ENCODE measurements around the gene HELT. TPM values are rescaled to one million over a fixed set of nuclear protein-coding genes. Genes with fewer than 3 reads are reported as not detected.

Gene HELT
- total and polyA plus RNA-seq, 10 of the 15 experiments (the other 5 are each of a cell fraction or from before 2014, with no cell fraction given): not detected

GRCh38 chr4:185023471-185023870 is 5.2 kb downstream of the HELT start:
- H3K27ac ChIP-seq (ENCODE audit: control insufficient read depth, insufficient read depth): no peak overlapping the region
- BruUV-seq (replicated peaks): no TSS peak
- in situ Hi-C loops (cut with MboI) (no loop called here), intact Hi-C loops (cut with micrococcal nuclease; ENCODE audit: unreplicated experiment) (no loop called here)
- H4K20me1 ChIP-seq (ENCODE audit: control insufficient read depth, insufficient read depth): no peaks in the 10 kb centered on the region
- H3K4me2 ChIP-seq (ENCODE audit: control insufficient read depth, insufficient read depth): no peak overlapping the region
- ATAC-seq (no peak), FAIRE-seq (no peak), DNase-seq (ENCODE audit: low read depth, low spot score) (no peak)
- CTCF ChIA-PET: interaction anchor here (0.8 to 3.0 kb wide), 5 partner anchors 10 to 1015 kb away, joined by 3 to 10 read pairs (median 4); no protein-coding TSS in a partner anchor
- H3K79me2 ChIP-seq (ENCODE audit: control insufficient read depth, insufficient read depth, low read length): no peaks in the 10 kb centered on the region
- H3K9me3 ChIP-seq (replicated peaks; ENCODE audit: control insufficient read depth, insufficient read depth, low read length): no peaks in the 10 kb centered on the region
- 35% methylated on average over 9 of the region's 9 CpGs for WGBS (ENCODE audit: insufficient coverage, insufficient replicate concordance, low lambda C conversion rate, missing lambda C conversion rate)
- POLR2A ChIA-PET: interaction anchor here (0.6 kb wide), 1 partner anchor 109 kb away, joined by 3 read pairs; no protein-coding TSS in a partner anchor
- TF ChIP-seq POLR2AphosphoS5 (IDR thresholded peaks at IDR 0.05; ENCODE audit: low read length): no peak
- no peak for TF ChIP-seq NFYA (IDR thresholded peaks at IDR 0.05; ENCODE audit: borderline replicate concordance, low read depth, low read length)
- TF ChIP-seq CREM (IDR thresholded peaks at IDR 0.05; ENCODE audit: low read depth): no peak
- no peak for TF ChIP-seq SMC3 (IDR thresholded peaks at IDR 0.05; ENCODE audit: borderline replicate concordance, low read length)
- no peak for TF ChIP-seq FOXK2 (IDR thresholded peaks at IDR 0.05)
- no peak for TF ChIP-seq ZBTB11 (CRISPR knock-in tag; IDR thresholded peaks at IDR 0.05)
- no peak for TF ChIP-seq SUZ12 (IDR thresholded peaks at IDR 0.05; ENCODE audit: unreplicated experiment)
- TF ChIP-seq POU2F2 (IDR thresholded peaks at IDR 0.05; ENCODE audit: borderline replicate concordance, low read depth, low read length): no peak
- no peak for TF ChIP-seq KAT2A (conservative IDR thresholded peaks at IDR 0.05; ENCODE audit: control insufficient read depth, low read depth, low read length)
- RAD21 ChIA-PET (ENCODE audit: unreplicated experiment): interaction anchor here (1.0 kb wide), 1 partner anchor 73 kb away, joined by 5 read pairs; no protein-coding TSS in a partner anchor
- H2AFZ ChIP-seq (ENCODE audit: control insufficient read depth, low read depth, low read length): no peak overlapping the region
- no peaks in the 10 kb centered on the region for H3K36me3 ChIP-seq (ENCODE audit: control insufficient read depth in 2 of 2, insufficient read depth in 2 of 2, low read length in 1 of 2)
- H3K4me3 ChIP-seq: no peak overlapping the region
- no peaks in the 10 kb centered on the region for H3K4me1 ChIP-seq (ENCODE audit: control insufficient read depth, insufficient read depth, low read length)
- SMC1A ChIA-PET (ENCODE audit: uncharacterized antibody, unreplicated experiment): interaction anchor here (0.8 to 1.1 kb wide), 2 partner anchors 85 to 222 kb away, joined by 3 read pairs; no protein-coding TSS in a partner anchor
- no peak overlapping the region for H3K9ac ChIP-seq (ENCODE audit: control insufficient read depth, insufficient read depth, low read length)
- peaks cover 12 to 16% of the 10 kb centered on the region in 2 experiments for H3K27me3 ChIP-seq (replicated peaks in 1 of 2; ENCODE audit: control insufficient read depth in 2 of 2, insufficient read depth in 2 of 2, low read length in 1 of 2)

All from GM12878 (cell line).